Measurements from ENCODE around the gene FBXO28. TPM values are rescaled to one million over a fixed set of nuclear protein-coding genes. Genes with fewer than 3 reads are reported as not detected.
A peak's percentile ranks its signal among the peaks of the same experiment; 100 is the strongest.
"Not testable (repeated sequence)": the region's sequence is repeated elsewhere in the genome, so short reads cannot be mapped to it uniquely, and the experiment has no call there.

FBXO28 gene
- polyA plus RNA-seq, 1 of the 3 experiments (the other 2 are of a cell fraction): 8.1 TPM

GRCh38 chr1:224203243-224204016 is 89.5 kb downstream of the FBXO28 start (continued):
- TF ChIP-seq IRF3 (IDR thresholded peaks at IDR 0.05; ENCODE audit: low read depth, low read length): no peak
- TF ChIP-seq YY1 (IDR thresholded peaks at IDR 0.05; ENCODE audit: low read depth): no peak

- Histone ChIP-seq H3K4me1 (ENCODE audit: control insufficient read depth in 1 of 2, insufficient read depth in 2 of 2, low read depth in 1 of 2, low read length in 1 of 2) (peaks cover 20 to 22% of the 10 kb centered on the region in 2 experiments), H3K9ac (peak overlapping the region; percentile 57; the same call in 1 of the 2 replicates), H3F3A (replicated peaks; ENCODE audit: insufficient read depth) (peaks cover 33% of the 10 kb centered on the region), H2AFZ (ENCODE audit: low read depth) (peak overlapping the region; percentile 34), H3K4me3 (ENCODE audit: low read depth in 2 of 2, low read length in 1 of 2) (peak overlapping the region in 1 of 2 experiments; percentile 35; a peak in 1 of 4 replicates), H3K9me3 (no peaks in the 10 kb centered on the region), H3K9me2 (no peaks in the 10 kb centered on the region), H3K27me3 (ENCODE audit: insufficient read depth) (no peaks in the 10 kb centered on the region), H3K36me3 (replicated peaks in 1 of 2; ENCODE audit: control insufficient read depth in 1 of 2, insufficient read depth in 2 of 2, low read length in 1 of 2) (no peaks in the 10 kb centered on the region), H3K4me2 (peak overlapping the region; percentile 71), H4K20me1 (ENCODE audit: insufficient read depth) (no peaks in the 10 kb centered on the region), H3K27ac (ENCODE audit: low read depth in 2 of 2, low read length in 1 of 2) (peak overlapping the region; percentile 41 to 93; a peak in 3 of 4 replicates), H3K79me2 (ENCODE audit: insufficient read depth) (no peaks in the 10 kb centered on the region; the same call in 1 of the 2 replicates)
- POLR2A ChIA-PET: interaction anchor here (0.6 kb wide), 1 partner anchor 18 kb away, joined by 6 read pairs; no protein-coding TSS in a partner anchor
- TF ChIP-seq POLR2AphosphoS5 (IDR thresholded peaks at IDR 0.05; ENCODE audit: low read depth, low read length) (no peak), FOSL2 (IDR thresholded peaks at IDR 0.05; ENCODE audit: borderline replicate concordance, low read depth) (0 out of 2 replicates have a peak, but pooled peaks have one; percentile 13), MAX (IDR thresholded peaks at IDR 0.05; ENCODE audit: low read depth) (no peak), TCF12 (IDR thresholded peaks at IDR 0.05) (0 out of 2 replicates have a peak, but pooled peaks have one; percentile 10)
- CTCF ChIA-PET: interaction anchor here (0.6 to 1.0 kb wide), 2 partner anchors 111 to 456 kb away, joined by 3 read pairs; no protein-coding TSS in a partner anchor
- WGBS (ENCODE audit: low lambda C conversion rate): 19% methylated on average over 4 of the region's 4 CpGs
- DNase-seq: peak; percentile 40
These were observed 91.5 kb downstream of the FBXO28 start for GRCh38 chr1:224205438-224205840.

- Histone ChIP-seq H2AFZ (ENCODE audit: low read depth) (peak overlapping the region; percentile 34), H3K27ac (ENCODE audit: low read depth in 2 of 2, low read length in 1 of 2) (peak overlapping the region; percentile 41 to 93; a peak in 3 of 4 replicates), H3K9ac (peak overlapping the region; percentile 57; the same call in 1 of the 2 replicates), H3K4me2 (peak overlapping the region; percentile 71), H3F3A (replicated peaks; ENCODE audit: insufficient read depth) (peaks cover 33% of the 10 kb centered on the region), H3K4me1 (ENCODE audit: control insufficient read depth in 1 of 2, insufficient read depth in 2 of 2, low read depth in 1 of 2, low read length in 1 of 2) (peaks cover 20 to 22% of the 10 kb centered on the region in 2 experiments)
- H4K20me1 ChIP-seq (ENCODE audit: insufficient read depth); H3K9me2 ChIP-seq; DNase-seq; H3K9me3 ChIP-seq; H3K36me3 ChIP-seq (replicated peaks in 1 of 2; ENCODE audit: control insufficient read depth in 1 of 2, insufficient read depth in 2 of 2, low read length in 1 of 2); H3K4me3 ChIP-seq (ENCODE audit: low read depth in 2 of 2, low read length in 1 of 2); H3K79me2 ChIP-seq (ENCODE audit: insufficient read depth); H3K27me3 ChIP-seq (ENCODE audit: insufficient read depth); POLR2A ChIA-PET: not testable (repeated sequence)
- CTCF ChIA-PET: interaction anchor here (0.6 to 1.0 kb wide), 2 partner anchors 111 to 457 kb away, joined by 3 read pairs; no protein-coding TSS in a partner anchor
- WGBS (ENCODE audit: low lambda C conversion rate): 84% methylated on average over 10 of the region's 10 CpGs
These were observed 92.1 kb downstream of the FBXO28 start for GRCh38 chr1:224205931-224206538.

All from SK-N-SH (cell line).